Caco-2 (cell line): ENCODE results near the gene SPG11. TPM values are rescaled to one million over a fixed set of nuclear protein-coding genes. Genes with fewer than 3 reads are reported as not detected.
"Not testable (repeated sequence)": the region's sequence is repeated elsewhere in the genome, so short reads cannot be mapped to it uniquely, and the experiment has no call there.

Source experiments
- BruUV-seq: library from RNA; stranded (reverse); fragments of 400-500 nt; replicated peaks from 2 replicates; lab custom pipeline; 2021; lab: Mats Ljungman, UMichigan
- CTCF ChIA-PET: fragments of 300-600 bp; sonication (Branson Sonifier 250); formaldehyde crosslinking; loops from one replicate; lab custom pipeline; 2022; ENCODE audit warnings: antibody characterized with exemption; lab: Charles Lee
- POLR2A ChIA-PET: fragments of 300-600 bp; sonication (Branson Sonifier 250); formaldehyde crosslinking; loops from one replicate; lab custom pipeline; 2022; ENCODE audit warnings: antibody characterized with exemption; lab: Charles Lee
- DNase-seq, 2 experiments: peaks; one replicate each; pipeline versions ENCODE4 v3.0.0 to v3.0.0-alpha.2; 2020 to 2022
- H3K27me3 ChIP-seq: replicated peaks from 2 replicates; pipeline ENCODE4 v1.6.0; 2011; ENCODE audit warnings: low read length; ENCODE audit not compliant: control insufficient read depth, insufficient read depth
- H3K36me3 ChIP-seq: 2 replicates; pipeline ENCODE4 v1.5.1; 2011; ENCODE audit warnings: low read length; ENCODE audit not compliant: control insufficient read depth, insufficient read depth
- H3K4me1 ChIP-seq: fragments of 250-450 bp; sonication (Bioruptor Pico); 2 replicates; pipeline ENCODE4 v1.5.1; 2020; ENCODE audit warnings: mild to moderate bottlenecking
- H3K4me3 ChIP-seq: 2 replicates; pipeline ENCODE4 v1.5.1; 2011; ENCODE audit warnings: low read depth, mild to moderate bottlenecking, control low read depth, low read length
- H3K9me3 ChIP-seq: fragments of 250-450 bp; sonication (Bioruptor Pico); 2 replicates; pipeline ENCODE4 v1.5.1; 2020; ENCODE audit warnings: mild to moderate bottlenecking, moderate library complexity
- H3K27ac Mint-ChIP-seq: one replicate; pipeline ENCODE4 v1.8.0; 2022; ENCODE audit warnings: mixed read lengths; ENCODE audit not compliant: unreplicated experiment
- H3K27me3 Mint-ChIP-seq: one replicate; pipeline ENCODE4 v1.8.0; 2022; ENCODE audit warnings: mixed read lengths; ENCODE audit not compliant: insufficient read depth, unreplicated experiment
- H3K36me3 Mint-ChIP-seq: one replicate; pipeline ENCODE4 v1.8.0; 2022; ENCODE audit warnings: mild to moderate bottlenecking, mixed read lengths; ENCODE audit not compliant: insufficient read depth, unreplicated experiment
- H3K4me1 Mint-ChIP-seq: one replicate; pipeline ENCODE4 v1.8.0; 2022; ENCODE audit warnings: low read depth, mixed read lengths; ENCODE audit not compliant: unreplicated experiment
- H3K4me3 Mint-ChIP-seq: one replicate; pipeline ENCODE4 v1.8.0; 2022; ENCODE audit warnings: mild to moderate bottlenecking, moderate library complexity, mixed read lengths; ENCODE audit not compliant: unreplicated experiment
- H3K9me3 Mint-ChIP-seq: one replicate; pipeline ENCODE4 v1.8.0; 2022; ENCODE audit warnings: mixed read lengths; ENCODE audit not compliant: unreplicated experiment
- intact Hi-C: fragments of 100-400 bp; cut with micrococcal nuclease; formaldehyde crosslinking; loops from one replicate; pipeline ENCODE4 v1.10.0; 2022; ENCODE audit not compliant: unreplicated experiment
- total RNA-seq: library from RNA; stranded (reverse); gene quantifications from 2 replicates; pipeline ENCODE4 v1.2.3, GENCODE V29; 2022
- TF ChIP-seq, protein P1 (sequence below), 2 experiments: fragments of 200-600 bp in 1 of 2; IDR thresholded peaks; 1 replicate in 1 of 2; 2 replicates in 1 of 2; pipeline versions ENCODE4 v1.5.1 to v1.8.0; 2011 to 2022; ENCODE audit warnings: antibody characterized with exemption in 1 of 2, control low read depth in 1 of 2, inconsistent platforms in 1 of 2, low read depth in 1 of 2, low read length in 1 of 2, mild to moderate bottlenecking in 1 of 2, moderate library complexity in 1 of 2; ENCODE audit not compliant: insufficient read depth in 1 of 2, severe bottlenecking in 1 of 2, unreplicated experiment in 1 of 2

Gene SPG11
- total RNA-seq, 1 experiment from 2014 or later, result 43.3 TPM

- H3K27me3 Mint-ChIP-seq, result peaks cover 7% of the 10 kb centered on the region
- POLR2A ChIA-PET, result no interaction called here
- DNase-seq, result no peak
- Histone ChIP-seq H3K9me3 (0 out of 2 replicates have a peak, but pooled peaks cover 6% of the 10 kb centered on the region), H3K27me3 (no peaks in the 10 kb centered on the region), H3K4me3 (no peak overlapping the region), H3K36me3 (no peaks in the 10 kb centered on the region), H3K4me1 (peaks cover 21% of the 10 kb centered on the region)
- TF ChIP-seq, protein P1, sequence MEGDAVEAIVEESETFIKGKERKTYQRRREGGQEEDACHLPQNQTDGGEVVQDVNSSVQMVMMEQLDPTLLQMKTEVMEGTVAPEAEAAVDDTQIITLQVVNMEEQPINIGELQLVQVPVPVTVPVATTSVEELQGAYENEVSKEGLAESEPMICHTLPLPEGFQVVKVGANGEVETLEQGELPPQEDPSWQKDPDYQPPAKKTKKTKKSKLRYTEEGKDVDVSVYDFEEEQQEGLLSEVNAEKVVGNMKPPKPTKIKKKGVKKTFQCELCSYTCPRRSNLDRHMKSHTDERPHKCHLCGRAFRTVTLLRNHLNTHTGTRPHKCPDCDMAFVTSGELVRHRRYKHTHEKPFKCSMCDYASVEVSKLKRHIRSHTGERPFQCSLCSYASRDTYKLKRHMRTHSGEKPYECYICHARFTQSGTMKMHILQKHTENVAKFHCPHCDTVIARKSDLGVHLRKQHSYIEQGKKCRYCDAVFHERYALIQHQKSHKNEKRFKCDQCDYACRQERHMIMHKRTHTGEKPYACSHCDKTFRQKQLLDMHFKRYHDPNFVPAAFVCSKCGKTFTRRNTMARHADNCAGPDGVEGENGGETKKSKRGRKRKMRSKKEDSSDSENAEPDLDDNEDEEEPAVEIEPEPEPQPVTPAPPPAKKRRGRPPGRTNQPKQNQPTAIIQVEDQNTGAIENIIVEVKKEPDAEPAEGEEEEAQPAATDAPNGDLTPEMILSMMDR (IDR thresholded peaks at IDR 0.05; ENCODE audit: insufficient read depth in 1 of 2, low read depth in 1 of 2, low read length in 1 of 2, severe bottlenecking in 1 of 2, unreplicated experiment in 1 of 2), result no peak
- intact Hi-C loops, result no loop called here
- peaks cover under 1% of the 10 kb centered on the region for H3K36me3 Mint-ChIP-seq
- no peak overlapping the region for H3K27ac Mint-ChIP-seq
- BruUV-seq, result no TSS peak
- H3K4me1 Mint-ChIP-seq, result no peaks in the 10 kb centered on the region
- H3K9me3 Mint-ChIP-seq, result peaks cover 23% of the 10 kb centered on the region
- no peak overlapping the region for H3K4me3 Mint-ChIP-seq
- CTCF ChIA-PET, result no interaction called here
Observed at GRCh38 chr15:44705986-44706385, 42.5 kb upstream of the SPG11 start.

DNA sequence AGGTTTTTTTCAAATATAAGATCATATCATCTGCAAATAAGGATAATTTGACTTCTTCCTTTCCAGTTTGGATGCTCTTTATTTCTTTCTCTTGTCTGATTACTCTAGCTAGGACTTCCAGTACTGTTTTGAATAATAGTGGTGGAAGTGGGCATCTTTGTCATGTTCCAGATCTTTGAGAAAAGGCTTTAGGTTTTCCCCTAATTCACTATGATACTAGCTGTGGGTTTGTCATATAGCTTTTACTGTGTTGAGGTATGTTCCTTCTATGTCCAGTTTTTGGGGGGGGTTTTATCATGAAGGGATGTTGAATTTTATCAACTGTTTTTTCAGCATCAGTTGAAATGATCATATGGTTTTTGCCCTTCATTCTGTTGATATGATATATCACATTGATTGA is 37.2 kb upstream of the SPG11 start:
- DNase-seq, H3K4me1 Mint-ChIP-seq, CTCF ChIA-PET, H3K27ac Mint-ChIP-seq, intact Hi-C loops, H3K27me3 ChIP-seq, BruUV-seq, H3K36me3 ChIP-seq, H3K9me3 ChIP-seq, H3K36me3 Mint-ChIP-seq, POLR2A ChIA-PET, H3K4me3 Mint-ChIP-seq, H3K4me1 ChIP-seq, H3K4me3 ChIP-seq: not testable (repeated sequence)
- H3K27me3 Mint-ChIP-seq, result peaks cover 11% of the 10 kb centered on the region
- H3K9me3 Mint-ChIP-seq, result peaks cover 23% of the 10 kb centered on the region

GRCh38 chr15:44698641-44699040 is 35.2 kb upstream of the SPG11 start:
- no peaks in the 10 kb centered on the region for H3K4me1 ChIP-seq
- BruUV-seq, result no TSS peak
- H3K27me3 ChIP-seq, result no peaks in the 10 kb centered on the region
- TF ChIP-seq, protein P1 (IDR thresholded peaks at IDR 0.05; ENCODE audit: insufficient read depth in 1 of 2, low read depth in 1 of 2, low read length in 1 of 2, severe bottlenecking in 1 of 2, unreplicated experiment in 1 of 2), result no peak
- ChIA-PET CTCF (no interaction called here), POLR2A (no interaction called here)
- H3K4me3 ChIP-seq, result no peak overlapping the region
- DNase-seq, result no peak
- Mint-ChIP-seq H3K4me1 (no peaks in the 10 kb centered on the region), H3K36me3 (no peaks in the 10 kb centered on the region), H3K9me3 (peaks cover 20% of the 10 kb centered on the region), H3K4me3 (no peak overlapping the region), H3K27me3 (peaks cover 11% of the 10 kb centered on the region), H3K27ac (no peak overlapping the region)
- peaks cover 3% of the 10 kb centered on the region; the same call in 1 of the 2 replicates for H3K9me3 ChIP-seq
- intact Hi-C loops, result no loop called here
- no peaks in the 10 kb centered on the region for H3K36me3 ChIP-seq

GRCh38 chr15:44697014-44697413 is 33.6 kb upstream of the SPG11 start:
- intact Hi-C loops, result no loop called here

More at GRCh38 chr15:44697014-44697413, 33.6 kb upstream of the SPG11 start:
- H3K27me3 ChIP-seq, result no peaks in the 10 kb centered on the region
- TF ChIP-seq, protein P1 (IDR thresholded peaks at IDR 0.05; ENCODE audit: insufficient read depth in 1 of 2, low read depth in 1 of 2, low read length in 1 of 2, severe bottlenecking in 1 of 2, unreplicated experiment in 1 of 2), result no peak
- ChIA-PET POLR2A (no interaction called here), CTCF (no interaction called here)
- no peaks in the 10 kb centered on the region for H3K4me1 ChIP-seq
- no TSS peak for BruUV-seq
- DNase-seq, result no peak
- Mint-ChIP-seq H3K4me3 (no peak overlapping the region), H3K36me3 (no peaks in the 10 kb centered on the region), H3K4me1 (no peaks in the 10 kb centered on the region), H3K27me3 (peaks cover 4% of the 10 kb centered on the region), H3K9me3 (peaks cover 4% of the 10 kb centered on the region), H3K27ac (no peak overlapping the region)
- H3K9me3 ChIP-seq, result peaks cover under 1% of the 10 kb centered on the region; the same call in 1 of the 2 replicates
- no peaks in the 10 kb centered on the region for H3K36me3 ChIP-seq
- no peak overlapping the region for H3K4me3 ChIP-seq
